ENCODE measurements around the gene KRTAP10-6.

Gene KRTAP10-6

DNA sequence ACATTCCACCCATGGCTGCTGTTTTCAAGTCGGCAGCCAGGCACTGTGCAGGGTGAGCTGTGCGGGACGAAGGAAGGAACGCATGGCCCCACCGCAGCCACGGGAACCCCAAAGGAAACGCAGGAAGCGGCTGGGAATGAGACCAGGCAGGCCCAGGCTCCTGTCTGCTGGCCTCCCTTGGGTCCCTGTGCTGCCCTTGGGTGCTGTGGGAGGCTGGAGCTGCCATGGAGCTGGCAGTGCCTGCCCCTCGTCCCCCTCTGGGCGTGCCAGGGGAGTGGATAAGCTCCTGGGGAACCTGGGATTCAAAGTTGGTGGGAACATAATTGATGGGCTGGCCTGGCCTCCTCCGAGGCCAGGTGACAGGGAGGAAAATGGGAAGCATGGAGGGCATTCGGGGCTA is 24.0 kb downstream of the KRTAP10-6 start:
- Histone ChIP-seq H3K4me1 (no peaks in the 10 kb centered on the region), H3K27ac (no peak overlapping the region), H3K36me3 (no peaks in the 10 kb centered on the region), H3K9me3 (peaks cover 0 to 12% (median 5%) of the 10 kb centered on the region in 3 donors), H3K27me3 (peaks cover 0 to 24% of the 10 kb centered on the region in 2 donors), H3K4me3 (no peak overlapping the region)
- no peak for TF ChIP-seq CTCF (IDR thresholded peaks at IDR 0.05)
- DNase-seq, result peak in 1 of 2 donors; percentile 39
- intact Hi-C loops (cut with DNase I; ENCODE audit: low total_unique reads), result no loop called here

DNA sequence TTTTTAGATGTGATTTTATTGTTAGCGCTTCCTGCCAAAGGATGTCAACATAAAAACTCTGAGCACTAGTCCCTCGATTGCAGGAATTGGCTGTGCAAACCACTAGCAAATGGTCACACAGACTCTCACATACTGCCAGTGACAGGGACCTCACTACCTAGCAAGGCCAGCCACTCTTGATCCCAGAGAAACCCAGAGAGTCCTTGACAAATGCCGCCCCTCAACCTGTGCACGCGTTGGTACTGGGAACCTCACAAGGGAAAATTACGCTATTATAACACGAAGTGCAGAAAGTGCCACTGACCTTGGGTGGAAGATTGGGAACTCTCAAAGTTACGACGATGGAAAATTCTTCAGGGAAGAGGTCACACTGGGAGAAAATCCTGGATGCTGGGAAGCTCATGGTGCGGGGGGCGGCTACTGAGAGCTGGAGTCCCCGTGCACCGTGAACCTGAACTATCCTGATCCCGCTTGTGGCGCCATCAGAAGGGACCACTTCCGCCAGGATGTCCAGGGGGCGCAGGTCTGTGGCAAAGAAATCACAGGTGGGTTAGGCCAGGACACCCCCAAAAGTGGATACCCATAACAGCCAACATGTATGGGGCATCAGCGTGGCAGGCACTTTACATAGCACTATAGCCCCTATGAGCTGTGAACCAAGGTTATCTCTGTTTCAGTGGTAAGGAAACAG is 24.7 kb downstream of the KRTAP10-6 start:
- H3K4me1 ChIP-seq, result no peaks in the 10 kb centered on the region
- TF ChIP-seq CTCF (IDR thresholded peaks at IDR 0.05), result no peak
- H3K4me3 ChIP-seq, result no peak overlapping the region
- DNase-seq, result peak in 1 of 2 donors; percentile 43
- H3K27me3 ChIP-seq, result peaks cover 0 to 23% of the 10 kb centered on the region in 2 donors
- intact Hi-C loops (cut with DNase I; ENCODE audit: low total_unique reads), result no loop called here
- H3K9me3 ChIP-seq, result peaks cover 0 to 12% (median 5%) of the 10 kb centered on the region in 3 donors
- no peak overlapping the region for H3K27ac ChIP-seq
- no peaks in the 10 kb centered on the region for H3K36me3 ChIP-seq

GRCh38 chr21:44566403-44566802 is 25.9 kb downstream of the KRTAP10-6 start:
- H3K36me3 ChIP-seq, result no peaks in the 10 kb centered on the region
- intact Hi-C loops (cut with DNase I; ENCODE audit: low total_unique reads), result no loop called here
- H3K4me3 ChIP-seq, result no peak overlapping the region
- H3K9me3 ChIP-seq, result peaks cover 0 to 8% (median 5%) of the 10 kb centered on the region in 3 donors
- peaks cover 0 to 20% of the 10 kb centered on the region in 2 donors for H3K27me3 ChIP-seq
- TF ChIP-seq CTCF (IDR thresholded peaks at IDR 0.05), result no peak
- no peak for DNase-seq
- H3K4me1 ChIP-seq, result no peaks in the 10 kb centered on the region
- no peak overlapping the region for H3K27ac ChIP-seq

DNA sequence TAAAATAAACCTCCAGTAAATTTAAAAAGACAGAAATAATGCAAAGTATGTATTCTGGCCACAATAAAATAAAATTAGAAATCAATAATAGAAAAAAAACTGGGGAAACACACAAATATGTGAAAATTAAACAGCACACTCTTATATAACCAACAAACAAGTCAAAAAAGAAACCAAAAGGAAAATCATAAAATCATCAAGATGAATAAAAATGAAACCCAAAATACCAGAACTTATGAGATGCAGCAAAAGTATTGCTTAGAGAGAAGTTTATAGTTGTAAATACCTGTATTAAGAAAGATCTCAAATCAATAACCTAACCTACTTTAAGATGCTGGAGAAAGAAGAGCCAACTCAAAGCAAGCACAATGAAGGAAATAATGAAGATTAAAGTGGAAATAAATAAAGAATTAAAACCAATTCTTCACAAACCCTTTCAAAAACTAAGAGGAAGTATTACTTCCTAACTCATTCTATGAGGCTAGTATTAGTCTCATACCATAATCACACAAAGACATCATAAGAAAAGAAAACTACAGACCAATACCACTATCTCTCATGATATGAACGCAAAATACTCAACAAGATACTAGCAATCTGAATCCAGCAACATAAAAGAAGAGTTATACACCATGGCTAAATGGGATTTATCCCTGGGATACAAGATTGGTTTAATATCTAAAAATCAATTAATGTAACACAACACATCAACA is 27.3 kb downstream of the KRTAP10-6 start:
- H3K27me3 ChIP-seq, result peaks cover 0 to 18% of the 10 kb centered on the region in 2 donors
- H3K4me3 ChIP-seq, result no peak overlapping the region
- no peak for TF ChIP-seq CTCF (IDR thresholded peaks at IDR 0.05)
- H3K36me3 ChIP-seq, result no peaks in the 10 kb centered on the region
- intact Hi-C loops (cut with DNase I; ENCODE audit: low total_unique reads), result no loop called here
- H3K9me3 ChIP-seq, result peaks cover 0 to 5% (median 4%) of the 10 kb centered on the region in 3 donors
- no peaks in the 10 kb centered on the region for H3K4me1 ChIP-seq
- no peak overlapping the region for H3K27ac ChIP-seq
- no peak for DNase-seq

GRCh38 chr21:44564099-44564498 is 28.2 kb downstream of the KRTAP10-6 start:
- no peak for DNase-seq

More at GRCh38 chr21:44564099-44564498, 28.2 kb downstream of the KRTAP10-6 start:
- Histone ChIP-seq H3K9me3 (peaks cover 0 to 5% (median 4%) of the 10 kb centered on the region in 3 donors), H3K4me3 (no peak overlapping the region), H3K27ac (no peak overlapping the region), H3K27me3 (peaks cover 0 to 13% of the 10 kb centered on the region in 2 donors), H3K4me1 (no peaks in the 10 kb centered on the region), H3K36me3 (no peaks in the 10 kb centered on the region)
- intact Hi-C loops (cut with DNase I; ENCODE audit: low total_unique reads), result no loop called here
- TF ChIP-seq CTCF (IDR thresholded peaks at IDR 0.05), result no peak

All from tibial artery (tissue), 4 donors.